Nephron (organoid): ENCODE measurements around the gene PHPT1.
"Not testable (repeated sequence)": the region's sequence is repeated elsewhere in the genome, so short reads cannot be mapped to it uniquely, and the experiment has no call there.

Experiments
- H3K27ac Mint-ChIP-seq, 3 experiments: 2 replicates each; pipeline ENCODE4 v1.8.0; 2020; ENCODE audit warnings: mixed read lengths in 3 of 3, mild to moderate bottlenecking in 2 of 3, moderate library complexity in 1 of 3
- H3K27me3 Mint-ChIP-seq: 2 replicates; pipeline ENCODE4 v1.8.0; 2021; ENCODE audit warnings: low read depth, mild to moderate bottlenecking, moderate library complexity, mixed read lengths
- H3K36me3 Mint-ChIP-seq: 2 replicates; pipeline ENCODE4 v1.8.0; 2020; ENCODE audit warnings: low read depth, mixed read lengths
- H3K4me1 Mint-ChIP-seq: 2 replicates; pipeline ENCODE4 v1.8.0; 2020; ENCODE audit warnings: mixed read lengths
- H3K4me3 Mint-ChIP-seq, 3 experiments: 2 replicates each; pipeline ENCODE4 v1.8.0; 2020; ENCODE audit warnings: mild to moderate bottlenecking in 3 of 3, mixed read lengths in 3 of 3, moderate library complexity in 2 of 3
- H3K9me3 Mint-ChIP-seq: 2 replicates; pipeline ENCODE4 v1.8.0; 2020; ENCODE audit warnings: mixed read lengths
- CTCF ChIP-seq, 3 experiments: fragments of 200-600 bp; sonication (generic); IDR thresholded peaks; one replicate each; pipeline ENCODE4 v1.5.0; 2021; ENCODE audit warnings: antibody characterized with exemption in 3 of 3; ENCODE audit not compliant: unreplicated experiment in 3 of 3

The PHPT1 gene

GRCh38 chr9:136840140-136840876 is 8.9 kb upstream of the PHPT1 start:
- H3K4me3 Mint-ChIP-seq = peak overlapping the region; percentile 7 to 62 (median 56)
- peaks cover 25% of the 10 kb centered on the region for H3K4me1 Mint-ChIP-seq

GRCh38 chr9:136840877-136841645 is 8.1 kb upstream of the PHPT1 start:
- H3K4me3 Mint-ChIP-seq = peak overlapping the region; percentile 50 to 82 (median 51)
- no peaks in the 10 kb centered on the region for H3K27me3 Mint-ChIP-seq
- no peaks in the 10 kb centered on the region for H3K36me3 Mint-ChIP-seq
- H3K9me3 Mint-ChIP-seq = no peaks in the 10 kb centered on the region
- no peak for TF ChIP-seq CTCF (IDR thresholded peaks at IDR 0.05; ENCODE audit: unreplicated experiment in 3 of 3)
- H3K4me1 Mint-ChIP-seq = peaks cover 25% of the 10 kb centered on the region
- H3K27ac Mint-ChIP-seq = peak overlapping the region; percentile 66 to 80 (median 66)

More at GRCh38 chr9:136840140-136840876, 8.9 kb upstream of the PHPT1 start:
- H3K9me3 Mint-ChIP-seq = no peaks in the 10 kb centered on the region
- H3K27ac Mint-ChIP-seq = peak overlapping the region; percentile 65 to 66 (median 66)
- no peak for TF ChIP-seq CTCF (IDR thresholded peaks at IDR 0.05; ENCODE audit: unreplicated experiment in 3 of 3)
- no peaks in the 10 kb centered on the region for H3K27me3 Mint-ChIP-seq
- no peaks in the 10 kb centered on the region for H3K36me3 Mint-ChIP-seq

- Mint-ChIP-seq H3K27ac (peak overlapping the region; percentile 66 to 80 (median 68)), H3K4me1 (peaks cover 25% of the 10 kb centered on the region), H3K4me3 (peak overlapping the region; percentile 78 to 82 (median 80))
- H3K9me3 Mint-ChIP-seq, H3K36me3 Mint-ChIP-seq, H3K27me3 Mint-ChIP-seq: not testable (repeated sequence)
Observed at GRCh38 chr9:136841646-136842379, 7.4 kb upstream of the PHPT1 start.

GRCh38 chr9:136842380-136842948 is 6.7 kb upstream of the PHPT1 start, which contains the start of gene AJM1:
AJM1 (plus strand) TSS chr9:136842478; CDS start chr9:136844415, 1,937 bp downstream.
- Mint-ChIP-seq H3K4me1 (peaks cover 25% of the 10 kb centered on the region), H3K4me3 (peak within 1 kb of the TSS; percentile 78 to 82 (median 80)), H3K27ac (peak within 1 kb of the TSS; percentile 66 to 80 (median 68))
- H3K27me3 Mint-ChIP-seq, H3K9me3 Mint-ChIP-seq, H3K36me3 Mint-ChIP-seq: not testable (repeated sequence)
- peak; percentile 93 for TF ChIP-seq CTCF (IDR thresholded peaks at IDR 0.05; ENCODE audit: unreplicated experiment in 3 of 3)

GRCh38 chr9:136843159-136843800 is 5.9 kb upstream of the PHPT1 start:
- H3K9me3 Mint-ChIP-seq, H3K27me3 Mint-ChIP-seq, H3K27ac Mint-ChIP-seq, H3K36me3 Mint-ChIP-seq: not testable (repeated sequence)
- peaks cover 25% of the 10 kb centered on the region for H3K4me1 Mint-ChIP-seq
- H3K4me3 Mint-ChIP-seq = peak overlapping the region in 1 of 3 experiments; percentile 48
